Fibroblast of villous mesenchyme (primary cell): ENCODE data around the gene MCF2L2. TPM values are rescaled to one million over a fixed set of nuclear protein-coding genes. Genes with fewer than 3 reads are reported as not detected.

Source experiments
- DNase-seq: peaks from one replicate; pipeline ENCODE4 v3.0.0-alpha.2; 2010; ENCODE audit warnings: low read depth
- H3K4me3 ChIP-seq: 2 replicates; pipeline ENCODE4 v1.5.1; 2011; ENCODE audit warnings: low read depth, mild to moderate bottlenecking, low read length
- CTCF ChIP-seq: IDR thresholded peaks from 2 replicates; pipeline ENCODE4 v1.5.1; 2012; ENCODE audit warnings: low read depth, mild to moderate bottlenecking, low read length; ENCODE audit not compliant: insufficient read depth
- total RNA-seq: library from RNA; depleted of rRNA; stranded (reverse); fragments of >200 nt; gene quantifications from 2 replicates; pipeline ENCODE4 v1.2.3, GENCODE V29; 2012

MCF2L2 gene
- total RNA-seq, 1 donor, result 0.43 TPM

GRCh38 chr3:183393625-183394024 lies 34.8 kb downstream of the MCF2L2 start:
- TF ChIP-seq CTCF, result no peak
- no peak for DNase-seq
- H3K4me3 ChIP-seq, result no peak overlapping the region

GRCh38 chr3:183392186-183393034 lies 36.0 kb downstream of the MCF2L2 start:
- H3K4me3 ChIP-seq, result no peak overlapping the region
- DNase-seq, result peak; percentile 47
- no peak for TF ChIP-seq CTCF

- DNase-seq, result no peak
- TF ChIP-seq CTCF, result no peak
- no peak overlapping the region for H3K4me3 ChIP-seq
Measured at GRCh38 chr3:183391460-183391859, 37.0 kb downstream of the MCF2L2 start.

- H3K4me3 ChIP-seq, result no peak overlapping the region
- no peak for DNase-seq
- no peak for TF ChIP-seq CTCF
Measured at GRCh38 chr3:183390844-183391243, 37.6 kb downstream of the MCF2L2 start.

- no peak for TF ChIP-seq CTCF
- no peak for DNase-seq
- H3K4me3 ChIP-seq, result no peak overlapping the region
Measured at GRCh38 chr3:183388213-183388895, 40.1 kb downstream of the MCF2L2 start.

- no peak for TF ChIP-seq CTCF
- no peak overlapping the region for H3K4me3 ChIP-seq
Measured at GRCh38 chr3:183387797-183388196, 40.6 kb downstream of the MCF2L2 start.

More at GRCh38 chr3:183387797-183388196, 40.6 kb downstream of the MCF2L2 start:
- DNase-seq, result no peak
